GM21367 (cell line): ENCODE data around the gene UGT2B7.
"Not testable (repeated sequence)": the region's sequence is repeated elsewhere in the genome, so short reads cannot be mapped to it uniquely, and the experiment has no call there.

Source experiments
- ATAC-seq: cut with Tn5 transposase; IDR thresholded peaks from one replicate; pipeline ENCODE4 v1.9.1; 2021; ENCODE audit not compliant: unreplicated experiment

UGT2B7 gene

DNA sequence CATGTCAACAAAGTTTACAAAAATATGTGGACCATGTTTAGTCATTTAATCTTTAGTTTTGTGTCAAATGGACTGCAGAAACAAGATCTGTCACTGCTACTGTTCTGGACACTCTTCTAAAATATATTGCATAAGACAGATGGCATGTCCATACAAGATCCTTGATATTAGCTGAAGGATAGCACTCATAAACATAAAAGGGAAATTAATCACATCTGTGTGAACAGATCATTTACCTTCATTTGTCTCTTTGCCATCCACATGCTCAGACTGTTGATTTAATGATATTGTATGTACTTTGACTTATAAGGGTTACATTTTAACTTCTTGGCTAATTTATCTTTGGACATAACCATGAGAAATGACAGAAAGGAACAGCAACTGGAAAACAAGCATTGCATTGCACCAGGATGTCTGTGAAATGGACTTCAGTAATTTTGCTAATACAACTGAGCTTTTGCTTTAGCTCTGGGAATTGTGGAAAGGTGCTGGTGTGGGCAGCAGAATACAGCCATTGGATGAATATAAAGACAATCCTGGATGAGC lies at the start of gene UGT2B7:
TSS of gene UGT2B7 (plus strand) at position 364 of the 546 bp plus-strand sequence. CDS start at position 411, 47 bp downstream.
- no peak for ATAC-seq

DNA sequence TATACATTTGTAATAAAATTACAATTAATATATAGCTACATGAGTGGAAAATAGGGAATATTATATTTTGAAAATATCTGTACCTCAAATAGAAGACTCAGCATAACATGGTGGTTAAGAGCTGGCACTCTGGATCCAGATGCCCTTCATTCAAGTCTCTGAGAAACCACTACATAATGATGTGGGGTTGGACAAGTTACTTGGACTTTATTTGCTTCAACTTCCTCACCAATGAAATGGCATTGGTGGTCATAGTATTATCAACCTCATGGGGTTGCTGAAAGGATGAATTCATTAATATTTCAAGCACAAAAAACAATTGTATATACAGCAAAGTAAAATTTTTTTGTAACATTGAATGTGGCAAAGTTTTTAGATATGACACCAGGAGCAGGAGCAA lies 46.4 kb upstream of the UGT2B7 start:
- ATAC-seq: no peak

DNA sequence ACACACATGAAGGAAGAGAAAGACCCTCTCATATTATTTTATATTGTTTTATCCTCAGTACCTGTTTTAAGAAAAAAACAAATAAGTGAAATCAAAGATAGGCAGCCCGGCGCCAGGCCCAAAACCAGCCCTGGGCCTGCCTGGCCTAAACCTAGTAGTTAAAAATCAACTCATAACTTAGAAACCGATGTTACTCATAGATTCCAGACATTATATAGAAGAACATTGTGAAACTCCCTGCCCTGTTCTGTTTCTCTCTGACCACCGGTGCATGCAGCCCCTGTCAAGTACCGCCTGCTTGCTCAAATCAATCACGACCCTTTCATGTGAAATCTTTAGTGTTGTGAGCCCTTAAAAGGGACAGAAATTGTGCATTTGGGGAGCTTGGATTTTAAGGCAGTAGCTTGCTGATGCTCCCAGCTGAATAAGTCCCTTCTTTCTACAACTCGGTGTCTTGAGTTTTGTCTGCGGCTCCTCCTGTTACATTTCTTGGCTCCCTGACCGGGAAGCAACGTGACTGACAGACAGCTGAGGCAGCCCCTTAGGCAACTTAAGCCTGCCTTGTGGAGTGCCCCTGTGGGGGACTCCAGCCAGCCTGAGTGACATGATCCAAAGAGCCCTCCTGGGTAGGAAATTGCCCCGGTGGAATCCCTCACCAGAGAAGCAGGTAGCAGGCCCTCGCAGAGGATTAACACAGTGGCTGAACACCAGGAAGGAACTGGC lies 45.3 kb upstream of the UGT2B7 start:
- not testable (repeated sequence) for ATAC-seq

DNA sequence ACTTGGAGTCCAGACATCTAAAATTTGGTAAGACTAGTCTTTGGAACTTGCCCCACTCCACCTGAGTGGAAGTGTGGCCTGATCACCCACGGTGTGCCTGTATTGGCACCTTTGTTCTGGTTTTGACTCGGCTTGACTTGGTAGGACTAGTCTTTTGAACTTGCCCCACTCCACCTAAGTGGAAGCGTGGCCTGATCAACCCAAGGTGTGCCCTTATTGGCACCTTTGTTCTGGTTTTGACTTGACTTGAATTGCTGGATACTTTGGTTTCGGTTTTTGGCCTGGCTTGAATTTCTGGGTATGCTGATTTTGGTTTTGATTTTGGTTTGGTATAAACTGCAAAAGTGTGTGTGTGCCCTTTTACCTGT lies 44.7 kb upstream of the UGT2B7 start:
- ATAC-seq: no peak

DNA sequence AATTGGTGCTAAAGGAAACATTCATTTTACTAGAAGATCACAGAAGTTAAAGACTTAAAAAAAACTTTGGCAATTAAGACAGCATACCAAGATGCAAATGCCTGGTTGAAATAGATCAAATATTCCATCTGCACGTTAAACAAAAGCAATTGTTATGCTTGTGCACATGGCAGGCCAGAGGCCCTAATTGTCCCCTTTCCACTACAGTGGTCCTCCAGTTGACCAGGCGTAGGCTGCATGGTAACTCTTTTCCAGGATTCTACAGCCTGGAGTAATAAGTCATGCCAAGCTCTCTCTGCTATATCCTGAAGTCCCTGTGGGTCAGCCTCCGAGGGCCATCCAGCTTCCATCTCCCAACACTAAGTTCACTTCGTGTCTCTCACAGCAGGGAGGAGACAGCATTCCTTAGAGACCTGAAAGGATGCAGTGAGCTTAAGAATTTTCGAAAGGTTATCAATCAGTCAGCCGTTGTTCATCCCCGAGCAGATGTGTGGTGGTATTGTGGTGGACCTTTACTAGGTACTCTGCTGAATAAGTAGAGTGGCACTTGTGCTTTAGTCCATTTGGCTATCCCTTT lies 42.9 kb upstream of the UGT2B7 start:
- ATAC-seq: not testable (repeated sequence)

DNA sequence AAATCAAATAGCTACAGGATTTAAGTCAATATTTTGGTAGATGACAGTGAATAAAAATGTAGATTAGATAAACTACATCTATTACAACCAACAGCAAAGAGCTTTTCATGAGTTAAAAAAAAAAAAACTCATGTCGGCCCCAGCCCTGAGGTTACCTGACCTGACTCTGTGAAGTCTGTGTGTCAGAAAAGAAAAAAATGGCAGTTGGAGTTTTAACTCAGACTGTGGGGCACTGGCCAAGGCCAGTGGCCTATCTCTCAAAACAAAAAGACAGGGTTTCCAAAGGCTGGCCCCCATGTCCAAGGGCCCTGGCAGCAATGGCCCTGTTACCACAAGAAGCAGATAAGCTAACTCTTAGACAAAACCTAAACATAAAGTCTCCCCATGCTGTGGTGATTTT lies 42.2 kb upstream of the UGT2B7 start:
- ATAC-seq: not testable (repeated sequence)

DNA sequence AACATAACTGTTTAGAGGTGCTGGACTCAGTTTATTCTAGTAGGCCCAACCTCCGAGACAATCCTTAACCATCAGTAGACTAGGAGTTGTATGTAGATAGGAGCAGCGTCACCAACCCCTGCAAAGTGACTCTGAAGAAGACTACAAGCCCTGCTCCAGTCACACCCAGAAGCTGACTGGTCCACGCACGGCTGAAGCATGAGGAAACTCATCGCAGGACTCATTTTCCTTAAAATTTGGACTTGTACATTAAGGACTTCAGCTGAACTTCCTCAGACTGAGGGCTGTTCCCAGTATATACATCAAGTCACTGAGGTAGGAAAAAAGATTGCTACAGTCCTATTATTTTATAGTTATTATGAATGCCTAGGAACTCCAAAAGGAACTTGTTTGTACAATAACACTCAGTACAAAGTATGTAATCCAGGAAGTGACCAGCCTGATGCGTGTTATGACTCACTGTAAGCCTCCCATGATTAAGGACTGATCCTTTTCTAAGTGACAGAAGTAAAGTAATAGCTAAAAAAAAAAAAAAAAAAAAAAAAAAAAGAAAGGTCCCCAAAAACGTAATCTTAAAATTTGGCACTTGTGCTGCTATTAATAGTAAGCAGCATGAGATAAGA lies 41.6 kb upstream of the UGT2B7 start:
- no peak for ATAC-seq

DNA sequence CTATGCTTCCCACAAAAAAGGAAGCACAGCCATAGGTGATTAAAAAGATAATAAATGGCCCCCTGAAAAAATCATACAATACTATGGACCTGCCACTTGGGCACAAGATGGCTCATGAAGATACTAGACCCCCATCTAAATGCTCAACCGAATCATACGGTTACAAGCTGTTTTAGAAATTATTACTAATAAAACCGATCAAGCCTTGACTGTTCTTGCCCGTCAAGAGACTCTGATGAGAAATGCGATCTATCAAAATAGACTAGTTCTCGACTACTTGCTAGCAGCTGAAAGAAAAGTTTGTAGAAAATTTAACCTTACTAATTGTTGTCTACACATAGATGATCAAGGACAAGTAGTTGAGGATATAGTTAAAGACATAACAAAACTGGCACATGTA lies 40.1 kb upstream of the UGT2B7 start:
- ATAC-seq: no peak

DNA sequence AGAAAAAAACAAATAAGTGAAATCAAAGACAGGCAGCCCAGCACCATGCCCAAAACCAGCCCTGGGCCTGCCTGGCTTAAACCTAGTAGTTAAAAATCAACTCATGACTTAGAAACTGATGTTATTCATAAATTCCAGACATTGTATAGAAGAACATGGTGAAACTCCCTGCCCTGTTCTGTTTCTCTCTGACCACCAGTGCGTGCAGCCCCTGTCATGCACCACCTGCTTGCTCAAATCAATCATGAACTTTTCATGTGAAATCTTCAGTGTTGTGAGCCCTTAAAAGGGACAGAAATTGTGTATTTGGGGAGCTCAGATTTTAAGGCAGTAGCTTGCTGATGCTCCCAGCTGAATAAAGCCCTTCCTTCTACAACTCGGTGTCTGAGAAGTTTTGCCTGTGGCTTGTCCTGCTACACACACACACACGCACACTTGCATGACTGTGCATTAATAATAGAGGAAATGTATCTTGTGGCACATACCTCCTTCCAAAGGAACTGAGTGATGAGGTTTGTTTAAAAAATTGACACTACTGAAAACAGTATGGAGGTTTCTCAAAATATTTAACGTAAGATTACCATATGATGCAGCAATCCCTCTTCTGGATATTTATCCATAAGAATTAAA lies 39.2 kb upstream of the UGT2B7 start:
- ATAC-seq: no peak

DNA sequence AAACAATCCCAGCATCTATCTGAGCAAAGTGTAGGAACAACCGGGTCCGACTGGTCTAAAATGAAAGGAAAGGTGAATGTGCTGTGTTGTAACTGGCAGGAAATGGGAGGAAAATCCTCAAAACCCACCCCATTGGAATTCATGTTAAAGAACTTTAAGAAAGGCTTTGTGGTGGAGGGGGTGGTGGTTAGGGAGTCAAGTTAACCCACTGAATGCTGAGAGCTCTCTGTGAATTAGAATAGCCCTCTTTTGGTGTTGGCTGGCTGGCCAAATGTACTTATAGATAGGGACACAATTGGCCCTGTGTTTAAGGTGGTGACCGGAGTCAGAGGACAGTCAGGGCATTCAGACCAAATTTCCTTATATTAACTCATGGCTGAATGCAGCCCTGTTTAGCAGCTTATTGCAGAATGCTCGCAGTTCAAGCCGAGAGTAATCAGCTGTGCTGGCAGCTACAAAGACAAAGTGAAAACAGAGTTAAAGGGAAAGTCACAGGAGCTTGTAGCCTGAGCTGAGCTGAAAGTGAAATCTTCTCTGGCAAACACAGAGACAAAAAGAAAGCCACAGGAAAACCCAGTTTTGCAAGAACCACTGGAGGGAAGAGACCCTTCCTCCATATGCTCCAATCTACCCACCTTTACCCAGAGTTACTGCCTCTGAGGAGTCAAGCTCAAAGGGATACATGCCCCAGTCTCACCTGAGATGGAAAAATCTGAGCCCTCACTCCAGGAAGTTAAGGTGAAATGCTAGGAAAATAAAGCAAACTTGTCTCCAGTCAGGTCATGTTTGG lies 38.5 kb upstream of the UGT2B7 start:
- ATAC-seq: peak; percentile 69

DNA sequence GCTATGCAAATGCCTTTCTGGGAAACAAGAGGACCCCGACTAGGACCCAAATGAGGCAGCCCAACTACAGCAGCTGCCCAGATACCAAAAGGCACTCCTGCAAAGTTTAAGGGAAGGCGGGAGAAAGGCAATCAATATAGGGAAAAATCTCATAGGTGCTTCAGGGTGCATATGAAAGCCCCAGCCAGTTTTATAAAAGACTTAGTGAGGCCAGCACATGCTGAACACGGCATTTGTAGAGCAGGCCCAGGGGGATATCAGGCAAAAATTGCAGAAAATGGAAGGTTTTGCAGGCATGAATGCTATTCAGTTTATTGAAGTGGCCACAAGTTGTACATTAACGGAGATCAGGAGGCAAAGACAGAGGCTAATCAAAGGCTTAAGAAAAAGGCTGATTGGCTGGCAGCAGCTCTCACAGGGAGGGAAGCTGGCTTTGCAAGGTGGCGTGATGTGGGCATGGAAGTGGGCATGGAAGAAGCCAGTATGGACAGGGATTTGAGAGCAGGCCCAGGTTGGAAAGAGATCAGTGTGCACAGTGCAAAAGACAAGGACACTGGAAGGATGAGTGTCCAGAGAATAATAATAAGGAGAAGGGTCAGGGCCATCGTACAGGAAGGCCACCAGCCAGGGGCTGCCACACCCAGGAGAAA lies 37.7 kb upstream of the UGT2B7 start:
- ATAC-seq: no peak

DNA sequence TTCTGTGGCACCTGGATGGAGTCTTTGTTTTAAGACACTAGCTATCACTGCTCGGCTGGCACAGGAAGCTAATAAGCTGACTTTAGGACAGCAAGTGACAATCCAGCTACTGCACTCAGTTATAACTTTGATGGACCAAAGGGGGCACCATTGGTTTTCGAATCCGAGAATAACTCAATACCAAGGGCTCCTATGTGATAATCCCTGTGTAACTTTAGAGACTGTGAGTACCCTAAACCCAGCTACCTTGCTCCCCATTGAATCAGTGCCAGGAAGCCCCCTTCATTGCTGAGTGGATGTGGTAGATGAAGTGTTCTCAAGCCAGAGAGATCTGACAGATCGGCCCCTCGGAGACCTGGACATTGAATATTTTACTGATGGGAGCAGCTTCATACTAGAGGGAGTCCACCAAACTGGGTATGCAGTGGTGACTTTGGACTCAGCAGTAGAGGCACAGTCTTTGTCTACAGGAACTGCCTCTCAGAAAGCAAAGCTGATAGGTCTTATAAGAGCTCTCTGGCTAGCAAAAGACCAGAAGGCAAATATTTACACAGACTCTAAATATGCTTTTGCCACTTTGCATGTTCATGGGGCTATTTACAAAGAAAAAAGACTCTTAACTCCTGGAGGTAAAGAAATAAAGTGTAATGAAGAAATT lies 35.5 kb upstream of the UGT2B7 start:
- no peak for ATAC-seq

DNA sequence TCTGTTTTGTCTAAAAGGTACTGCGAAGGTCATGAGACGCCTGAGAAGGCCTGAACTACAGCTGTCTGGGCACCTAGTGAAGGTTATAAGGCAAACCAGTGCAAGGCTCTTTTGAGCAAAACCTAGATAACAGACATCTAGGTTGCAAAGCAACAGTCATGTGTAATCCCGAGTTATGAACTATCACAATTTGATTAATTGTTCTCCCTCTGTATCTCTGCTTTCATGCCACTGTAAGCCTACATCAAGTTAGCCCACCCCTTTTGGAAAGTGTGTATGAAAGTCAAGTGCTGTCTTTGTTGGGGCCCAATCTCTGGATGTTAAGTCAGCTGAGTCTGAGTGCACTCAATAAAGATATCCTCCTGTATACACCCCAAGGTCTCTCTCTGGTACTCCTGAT lies 31.9 kb upstream of the UGT2B7 start:
- no peak for ATAC-seq

DNA sequence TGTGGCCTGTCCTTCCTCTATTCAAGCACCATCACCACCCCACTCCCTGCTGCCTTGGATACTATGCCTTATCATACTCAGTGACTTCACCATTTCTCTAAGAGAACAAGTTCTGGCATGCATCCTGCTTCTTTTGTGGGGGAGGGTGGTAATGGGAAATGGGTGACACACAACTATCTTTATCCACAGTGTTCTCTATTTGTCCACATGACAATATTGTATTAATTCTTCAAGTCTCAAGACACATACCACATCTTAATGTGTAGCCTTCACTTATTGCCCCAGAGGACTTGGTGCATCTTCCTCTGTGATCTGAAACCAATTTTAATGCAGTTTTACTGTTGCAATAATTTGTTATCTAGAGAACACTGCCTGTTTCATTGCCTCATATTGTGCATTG lies 29.3 kb upstream of the UGT2B7 start:
- ATAC-seq: no peak

DNA sequence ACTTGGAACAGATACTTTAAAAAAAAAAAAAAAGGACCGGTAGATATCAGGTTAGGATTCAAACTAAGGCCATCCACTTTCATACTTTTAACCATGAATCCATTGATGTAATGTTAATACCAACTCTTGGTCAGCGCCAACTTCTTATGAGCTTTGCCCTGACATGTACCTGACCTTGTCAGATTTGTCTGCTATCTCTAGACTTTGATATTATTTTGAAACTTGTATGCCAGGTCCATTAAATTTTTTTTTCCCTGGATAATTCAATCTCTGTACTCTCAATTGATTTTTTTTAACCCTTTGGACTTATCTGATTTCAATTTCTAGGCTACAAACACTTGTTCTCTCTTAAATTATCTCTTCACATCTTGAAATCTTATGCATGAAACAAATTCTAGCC lies 27.2 kb upstream of the UGT2B7 start:
- no peak for ATAC-seq

DNA sequence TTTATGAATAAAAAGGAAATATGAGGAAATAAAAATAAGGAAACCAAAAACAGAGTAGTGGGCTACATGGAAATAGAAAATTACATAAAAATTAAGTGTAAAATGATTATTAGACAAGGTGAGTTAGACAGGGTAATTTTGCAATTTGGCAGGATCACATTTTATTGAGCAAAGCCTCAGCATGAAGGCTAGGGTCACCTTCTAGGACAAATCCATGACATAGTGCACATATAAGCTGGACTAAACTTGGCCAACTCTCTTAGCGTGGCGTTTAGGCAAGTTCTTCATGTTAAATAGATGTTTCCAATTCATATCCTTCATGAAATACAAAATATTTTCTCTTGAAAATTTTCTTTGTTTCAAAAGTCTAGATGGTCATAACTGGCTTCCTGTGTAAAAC lies 25.7 kb upstream of the UGT2B7 start:
- no peak for ATAC-seq

DNA sequence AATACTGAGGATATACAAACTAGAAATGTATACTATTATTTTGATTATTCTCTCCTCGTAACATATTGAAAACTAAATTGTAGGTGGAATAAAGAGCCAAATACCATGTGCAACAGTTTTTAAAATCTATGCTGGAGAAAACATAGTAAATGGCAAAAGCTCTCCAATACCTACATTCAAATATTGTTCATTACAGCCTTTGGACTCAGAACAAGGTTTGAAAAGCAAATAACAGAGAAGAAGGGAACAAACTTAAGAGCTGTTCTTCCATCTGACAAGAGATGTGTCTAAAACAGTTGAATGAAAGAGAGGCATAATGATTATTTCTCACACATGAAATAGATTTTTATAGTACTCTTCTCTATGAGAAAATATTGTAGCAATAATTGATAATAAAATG lies 25.0 kb upstream of the UGT2B7 start:
- no peak for ATAC-seq

DNA sequence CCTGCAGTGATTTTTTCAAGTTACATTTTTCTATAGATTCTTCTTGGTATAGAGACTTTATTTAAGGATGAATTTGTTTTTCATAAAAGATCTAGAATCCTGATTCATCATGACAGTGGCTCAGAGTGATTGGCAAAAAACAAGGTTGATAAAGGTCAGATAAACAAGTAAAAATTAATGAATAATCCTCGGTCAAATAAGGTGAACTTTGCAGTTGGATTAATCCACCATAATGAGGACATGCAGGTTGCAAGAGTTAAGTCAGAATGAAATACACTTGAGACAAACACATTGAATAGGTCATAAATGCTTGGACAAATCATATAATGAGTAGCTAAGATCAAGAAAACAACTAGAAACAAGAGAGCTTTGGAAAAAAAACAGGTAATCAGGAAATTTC lies 22.9 kb upstream of the UGT2B7 start:
- ATAC-seq: no peak

DNA sequence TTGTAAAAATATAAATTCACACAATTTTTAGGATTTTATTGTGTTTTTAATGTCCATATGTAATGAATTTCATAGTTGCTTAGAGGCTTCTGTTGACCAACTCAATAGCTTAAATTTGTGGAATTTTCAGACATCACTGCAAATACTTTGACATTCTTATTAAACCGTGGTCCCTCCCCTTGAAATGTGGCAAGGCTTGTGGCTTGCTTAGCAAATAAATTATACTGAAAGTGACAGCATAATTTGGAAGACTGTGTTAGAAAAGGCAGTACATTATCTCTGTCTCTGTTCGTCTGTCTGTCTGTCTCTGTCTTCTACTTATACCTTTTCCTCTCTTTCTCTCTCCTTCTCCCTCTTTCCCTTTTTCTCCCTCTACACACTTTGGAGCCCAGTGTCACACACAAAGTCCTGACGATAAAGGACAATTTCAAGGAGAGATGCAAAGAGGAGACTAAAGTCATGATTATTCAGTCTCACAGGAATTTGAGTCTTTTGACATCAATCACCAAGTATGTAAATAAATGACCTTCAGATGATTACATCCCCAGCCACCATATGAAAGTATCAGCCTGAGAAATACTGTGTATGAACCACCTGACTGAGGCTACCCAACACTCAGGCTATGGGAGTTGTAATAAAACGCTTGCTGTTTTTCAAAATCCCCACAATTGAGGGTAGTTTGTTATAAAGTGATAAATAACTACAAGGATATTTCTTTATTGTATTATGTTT lies 21.0 kb upstream of the UGT2B7 start:
- ATAC-seq: no peak
